ENCODE results near the gene RBM10. TPM values are rescaled to one million over a fixed set of nuclear protein-coding genes. Genes with fewer than 3 reads are reported as not detected.

RBM10 gene
- total and polyA plus RNA-seq, 2 of the 13 experiments (the other 11 are each of a cell fraction or from before 2014, with no cell fraction given): 15.9 to 43.1 TPM

DNA sequence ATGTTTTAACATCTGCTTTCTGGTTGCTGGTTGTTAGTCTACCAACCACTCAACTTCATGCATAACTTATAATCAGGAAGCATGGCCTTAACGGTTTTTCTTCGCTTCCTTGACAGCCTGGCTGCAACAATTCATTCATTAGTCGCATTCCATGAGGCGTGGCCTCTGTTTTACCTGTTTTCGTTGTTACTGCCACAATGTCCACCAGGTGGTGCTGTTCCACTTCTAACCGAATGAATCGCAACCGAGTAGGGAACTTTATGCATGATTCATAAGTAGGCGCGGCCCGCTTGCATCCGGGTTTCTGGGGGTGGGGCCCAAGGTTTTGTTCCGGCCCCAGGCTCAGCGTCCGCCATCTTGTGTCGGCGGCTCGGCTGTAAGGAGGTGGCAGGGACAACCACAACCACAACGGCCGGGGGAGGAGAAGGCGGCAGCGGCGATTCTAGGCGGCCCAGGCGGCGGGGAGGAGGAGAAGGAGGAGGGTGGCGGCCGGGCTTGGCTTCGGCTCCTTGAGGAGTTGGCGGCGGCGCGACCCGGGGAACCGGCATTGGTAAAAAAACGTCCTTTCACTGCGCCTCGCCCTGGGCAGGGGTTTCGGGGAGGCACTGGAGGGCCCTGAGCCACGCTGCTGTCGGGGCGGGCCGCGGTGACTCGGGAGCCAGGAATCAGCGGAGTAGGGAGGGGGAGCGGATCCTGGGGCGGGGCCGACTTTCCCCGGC lies 48.6 kb downstream of the RBM10 start, which contains the start of gene UBA1 (continued):
- TF ChIP-seq ZBTB44 (CRISPR knock-in tag; IDR thresholded peaks at IDR 0.05): no peak
- no peak for TF ChIP-seq ZNF781 (CRISPR knock-in tag; IDR thresholded peaks at IDR 0.05; ENCODE audit: borderline replicate concordance, not compliant biosample characterization)
- TF ChIP-seq ZNF546 (CRISPR knock-in tag; conservative IDR thresholded peaks at IDR 0.05): no peak
- TF ChIP-seq BORCS8-MEF2B (CRISPR knock-in tag; IDR thresholded peaks at IDR 0.05): no peak; the same call in 1 of the 2 replicates
- TF ChIP-seq HCFC1 (IDR thresholded peaks at IDR 0.05; ENCODE audit: low read depth, low read length): no peak
- TF ChIP-seq ZNF264 (CRISPR knock-in tag; IDR thresholded peaks at IDR 0.05): no peak
- TF ChIP-seq GATAD1 (CRISPR knock-in tag; IDR thresholded peaks at IDR 0.05): no peak
- TF ChIP-seq ZNF329 (CRISPR knock-in tag; IDR thresholded peaks at IDR 0.05; ENCODE audit: low read depth): no peak
- TF ChIP-seq, protein P1, sequence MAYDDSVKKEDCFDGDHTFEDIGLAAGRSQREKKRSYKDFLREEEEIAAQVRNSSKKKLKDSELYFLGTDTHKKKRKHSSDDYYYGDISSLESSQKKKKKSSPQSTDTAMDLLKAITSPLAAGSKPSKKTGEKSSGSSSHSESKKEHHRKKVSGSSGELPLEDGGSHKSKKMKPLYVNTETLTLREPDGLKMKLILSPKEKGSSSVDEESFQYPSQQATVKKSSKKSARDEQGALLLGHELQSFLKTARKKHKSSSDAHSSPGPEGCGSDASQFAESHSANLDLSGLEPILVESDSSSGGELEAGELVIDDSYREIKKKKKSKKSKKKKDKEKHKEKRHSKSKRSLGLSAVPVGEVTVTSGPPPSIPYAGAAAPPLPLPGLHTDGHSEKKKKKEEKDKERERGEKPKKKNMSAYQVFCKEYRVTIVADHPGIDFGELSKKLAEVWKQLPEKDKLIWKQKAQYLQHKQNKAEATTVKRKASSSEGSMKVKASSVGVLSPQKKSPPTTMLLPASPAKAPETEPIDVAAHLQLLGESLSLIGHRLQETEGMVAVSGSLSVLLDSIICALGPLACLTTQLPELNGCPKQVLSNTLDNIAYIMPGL (CRISPR knock-in tag; IDR thresholded peaks at IDR 0.05; ENCODE audit: borderline replicate concordance in 1 of 2, low read depth in 1 of 2): peak; percentile 75 to 81; a peak in 3 of 4 replicates
- TF ChIP-seq SP4 (CRISPR knock-in tag; IDR thresholded peaks at IDR 0.05): peak; percentile 52; the same call in 1 of the 2 replicates
- TF ChIP-seq, protein P2, sequence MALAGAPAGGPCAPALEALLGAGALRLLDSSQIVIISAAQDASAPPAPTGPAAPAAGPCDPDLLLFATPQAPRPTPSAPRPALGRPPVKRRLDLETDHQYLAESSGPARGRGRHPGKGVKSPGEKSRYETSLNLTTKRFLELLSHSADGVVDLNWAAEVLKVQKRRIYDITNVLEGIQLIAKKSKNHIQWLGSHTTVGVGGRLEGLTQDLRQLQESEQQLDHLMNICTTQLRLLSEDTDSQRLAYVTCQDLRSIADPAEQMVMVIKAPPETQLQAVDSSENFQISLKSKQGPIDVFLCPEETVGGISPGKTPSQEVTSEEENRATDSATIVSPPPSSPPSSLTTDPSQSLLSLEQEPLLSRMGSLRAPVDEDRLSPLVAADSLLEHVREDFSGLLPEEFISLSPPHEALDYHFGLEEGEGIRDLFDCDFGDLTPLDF (CRISPR knock-in tag; IDR thresholded peaks at IDR 0.05): no peak
- no peak for TF ChIP-seq MAFK (conservative IDR thresholded peaks at IDR 0.05 in 1 of 2, IDR thresholded peaks at IDR 0.05 in 1 of 2; ENCODE audit: low read length in 2 of 2)
- no peak for TF ChIP-seq ZNF556 (CRISPR knock-in tag; IDR thresholded peaks at IDR 0.05; ENCODE audit: borderline replicate concordance)
- TF ChIP-seq, protein P3, sequence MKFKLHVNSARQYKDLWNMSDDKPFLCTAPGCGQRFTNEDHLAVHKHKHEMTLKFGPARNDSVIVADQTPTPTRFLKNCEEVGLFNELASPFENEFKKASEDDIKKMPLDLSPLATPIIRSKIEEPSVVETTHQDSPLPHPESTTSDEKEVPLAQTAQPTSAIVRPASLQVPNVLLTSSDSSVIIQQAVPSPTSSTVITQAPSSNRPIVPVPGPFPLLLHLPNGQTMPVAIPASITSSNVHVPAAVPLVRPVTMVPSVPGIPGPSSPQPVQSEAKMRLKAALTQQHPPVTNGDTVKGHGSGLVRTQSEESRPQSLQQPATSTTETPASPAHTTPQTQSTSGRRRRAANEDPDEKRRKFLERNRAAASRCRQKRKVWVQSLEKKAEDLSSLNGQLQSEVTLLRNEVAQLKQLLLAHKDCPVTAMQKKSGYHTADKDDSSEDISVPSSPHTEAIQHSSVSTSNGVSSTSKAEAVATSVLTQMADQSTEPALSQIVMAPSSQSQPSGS (CRISPR knock-in tag; IDR thresholded peaks at IDR 0.05): no peak; the same call in 1 of the 2 replicates
- no peak for TF ChIP-seq KAT8 (CRISPR knock-in tag; IDR thresholded peaks at IDR 0.05)
- TF ChIP-seq, protein P4, sequence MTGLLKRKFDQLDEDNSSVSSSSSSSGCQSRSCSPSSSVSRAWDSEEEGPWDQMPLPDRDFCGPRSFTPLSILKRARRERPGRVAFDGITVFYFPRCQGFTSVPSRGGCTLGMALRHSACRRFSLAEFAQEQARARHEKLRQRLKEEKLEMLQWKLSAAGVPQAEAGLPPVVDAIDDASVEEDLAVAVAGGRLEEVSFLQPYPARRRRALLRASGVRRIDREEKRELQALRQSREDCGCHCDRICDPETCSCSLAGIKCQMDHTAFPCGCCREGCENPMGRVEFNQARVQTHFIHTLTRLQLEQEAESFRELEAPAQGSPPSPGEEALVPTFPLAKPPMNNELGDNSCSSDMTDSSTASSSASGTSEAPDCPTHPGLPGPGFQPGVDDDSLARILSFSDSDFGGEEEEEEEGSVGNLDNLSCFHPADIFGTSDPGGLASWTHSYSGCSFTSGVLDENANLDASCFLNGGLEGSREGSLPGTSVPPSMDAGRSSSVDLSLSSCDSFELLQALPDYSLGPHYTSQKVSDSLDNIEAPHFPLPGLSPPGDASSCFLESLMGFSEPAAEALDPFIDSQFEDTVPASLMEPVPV (CRISPR knock-in tag; IDR thresholded peaks at IDR 0.05): peak; percentile 61; the same call in 1 of the 2 replicates
- peak; percentile 57; the same call in 1 of the 2 replicates for TF ChIP-seq ZNF317 (CRISPR knock-in tag; IDR thresholded peaks at IDR 0.05)
- TF ChIP-seq PTBP1 (IDR thresholded peaks at IDR 0.05; ENCODE audit: low read depth, low read length, poor library complexity, severe bottlenecking): no peak
- TF ChIP-seq ZNF775 (CRISPR knock-in tag; IDR thresholded peaks at IDR 0.05; ENCODE audit: borderline replicate concordance): no peak
- TF ChIP-seq RBM39 (IDR thresholded peaks at IDR 0.05; ENCODE audit: low read depth, low read length, poor library complexity, severe bottlenecking): peak; percentile 54

All from HepG2 (cell line).